ENCODE data around the gene PMS1. TPM values are rescaled to one million over a fixed set of nuclear protein-coding genes. Genes with fewer than 3 reads are reported as not detected.

PMS1 gene
- total RNA-seq, 1 donor from 2014 or later, result 20.1 TPM

DNA sequence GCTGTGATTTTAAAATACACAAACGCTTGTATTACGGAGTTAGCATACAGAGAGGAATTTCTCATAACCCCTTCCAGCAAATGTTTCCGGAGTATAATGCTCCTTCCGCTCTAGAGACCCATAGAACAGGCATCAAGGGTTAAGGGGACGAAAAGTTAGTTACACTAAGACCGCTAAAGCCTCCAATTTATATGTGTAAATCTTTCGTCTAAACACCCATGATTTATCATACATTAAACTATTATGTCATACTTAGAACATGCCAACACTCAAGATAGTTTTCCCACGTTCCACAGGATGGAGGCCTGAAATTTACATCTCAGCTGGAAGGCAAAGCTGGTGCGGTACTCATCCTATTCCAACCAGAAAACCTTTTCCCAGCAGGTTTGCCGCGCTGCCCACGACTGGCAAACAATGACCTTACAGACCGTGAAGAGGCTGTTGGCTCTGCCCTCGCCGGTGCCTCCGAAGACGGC is 761 bp upstream of the PMS1 start:
- peak overlapping the region; percentile 60 to 84 for H3K4me3 ChIP-seq
- no peak for DNase-seq (ENCODE audit: extremely low spot score in 2 of 2)
- intact Hi-C loops (cut with DNase I), result no loop called here
- TF ChIP-seq POLR2AphosphoS5 (IDR thresholded peaks at IDR 0.05; ENCODE audit: insufficient read depth in 1 of 2, low read depth in 1 of 2) (no peak), POLR2A (IDR thresholded peaks at IDR 0.05) (no peak)
- TF ChIP-seq, protein P1, sequence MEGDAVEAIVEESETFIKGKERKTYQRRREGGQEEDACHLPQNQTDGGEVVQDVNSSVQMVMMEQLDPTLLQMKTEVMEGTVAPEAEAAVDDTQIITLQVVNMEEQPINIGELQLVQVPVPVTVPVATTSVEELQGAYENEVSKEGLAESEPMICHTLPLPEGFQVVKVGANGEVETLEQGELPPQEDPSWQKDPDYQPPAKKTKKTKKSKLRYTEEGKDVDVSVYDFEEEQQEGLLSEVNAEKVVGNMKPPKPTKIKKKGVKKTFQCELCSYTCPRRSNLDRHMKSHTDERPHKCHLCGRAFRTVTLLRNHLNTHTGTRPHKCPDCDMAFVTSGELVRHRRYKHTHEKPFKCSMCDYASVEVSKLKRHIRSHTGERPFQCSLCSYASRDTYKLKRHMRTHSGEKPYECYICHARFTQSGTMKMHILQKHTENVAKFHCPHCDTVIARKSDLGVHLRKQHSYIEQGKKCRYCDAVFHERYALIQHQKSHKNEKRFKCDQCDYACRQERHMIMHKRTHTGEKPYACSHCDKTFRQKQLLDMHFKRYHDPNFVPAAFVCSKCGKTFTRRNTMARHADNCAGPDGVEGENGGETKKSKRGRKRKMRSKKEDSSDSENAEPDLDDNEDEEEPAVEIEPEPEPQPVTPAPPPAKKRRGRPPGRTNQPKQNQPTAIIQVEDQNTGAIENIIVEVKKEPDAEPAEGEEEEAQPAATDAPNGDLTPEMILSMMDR (IDR thresholded peaks at IDR 0.05), result no peak
- H3K9me3 ChIP-seq, result no peaks in the 10 kb centered on the region
- H3K27me3 ChIP-seq, result no peaks in the 10 kb centered on the region
- H3K4me1 ChIP-seq, result peaks cover 51% of the 10 kb centered on the region
- H3K27ac ChIP-seq, result peak overlapping the region; percentile 91
- H3K36me3 ChIP-seq, result peaks cover 0 to 23% of the 10 kb centered on the region in 2 donors

DNA sequence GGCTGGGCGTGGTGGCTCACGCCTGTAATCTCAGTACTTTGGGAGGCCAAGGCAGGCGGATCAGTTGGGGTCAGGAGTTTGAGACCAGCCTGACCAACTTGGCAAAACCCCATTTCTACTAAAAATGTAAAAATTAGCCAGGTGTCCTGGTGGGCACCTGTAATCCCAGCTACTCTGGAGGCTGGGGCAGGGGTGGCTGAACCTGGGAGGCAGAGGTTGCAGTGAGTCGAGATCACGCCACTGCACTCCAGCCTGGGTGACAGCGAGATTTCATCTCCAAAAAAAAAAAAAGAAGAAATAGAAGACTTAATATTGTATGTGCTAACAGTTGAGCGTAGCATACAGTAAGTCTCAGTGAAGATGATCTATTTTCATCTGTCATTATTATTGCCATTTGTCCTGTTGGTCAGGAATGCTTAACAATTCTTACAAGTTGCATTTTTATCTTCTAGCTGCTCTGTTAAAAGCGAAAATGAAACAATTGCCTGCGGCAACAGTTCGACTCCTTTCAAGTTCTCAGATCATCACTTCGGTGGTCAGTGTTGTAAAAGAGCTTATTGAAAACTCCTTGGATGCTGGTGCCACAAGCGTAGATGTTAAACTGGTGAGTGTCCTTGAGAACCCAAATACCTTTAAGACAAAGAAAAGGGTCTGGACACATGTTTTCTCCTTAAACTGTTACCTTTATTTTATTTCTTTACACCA is 7.2 kb downstream of the PMS1 start:
- Histone ChIP-seq H3K9me3 (no peaks in the 10 kb centered on the region), H3K4me3 (no peak overlapping the region), H3K4me1 (no peaks in the 10 kb centered on the region), H3K27me3 (no peaks in the 10 kb centered on the region), H3K27ac (no peak overlapping the region), H3K36me3 (peaks cover 0 to 31% of the 10 kb centered on the region in 2 donors)
- intact Hi-C loops (cut with DNase I), result no loop called here
- no peak for DNase-seq (ENCODE audit: extremely low spot score in 2 of 2)
- TF ChIP-seq POLR2A (IDR thresholded peaks at IDR 0.05), result no peak
- no peak for TF ChIP-seq POLR2AphosphoS5 (IDR thresholded peaks at IDR 0.05; ENCODE audit: insufficient read depth in 1 of 2, low read depth in 1 of 2)
- TF ChIP-seq, protein P1 (IDR thresholded peaks at IDR 0.05), result no peak

DNA sequence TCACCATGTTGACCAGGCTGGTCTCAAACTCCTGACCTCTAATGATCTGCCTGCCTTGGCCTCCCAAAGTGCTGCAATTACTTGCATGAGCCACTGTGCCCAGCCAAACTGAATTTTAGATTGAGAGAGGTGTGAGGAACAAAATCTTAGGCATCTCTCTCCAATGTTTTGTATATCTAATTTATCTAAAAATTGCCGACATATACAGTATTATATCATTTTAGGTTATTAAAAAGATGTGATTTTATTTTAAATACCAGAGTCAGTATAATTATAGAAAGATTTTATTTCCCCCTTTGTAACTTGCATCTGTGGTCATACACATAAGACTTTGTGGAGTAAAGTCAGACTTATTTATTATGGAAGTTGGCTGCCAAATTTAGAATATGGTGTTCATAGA is 10.1 kb downstream of the PMS1 start:
- intact Hi-C loops (cut with DNase I), result no loop called here
- H3K9me3 ChIP-seq, result no peaks in the 10 kb centered on the region
- no peak overlapping the region for H3K4me3 ChIP-seq
- TF ChIP-seq POLR2A (IDR thresholded peaks at IDR 0.05) (no peak), POLR2AphosphoS5 (IDR thresholded peaks at IDR 0.05; ENCODE audit: insufficient read depth in 1 of 2, low read depth in 1 of 2) (no peak)
- TF ChIP-seq, protein P1 (IDR thresholded peaks at IDR 0.05), result no peak
- peaks cover 0 to 31% of the 10 kb centered on the region in 2 donors for H3K36me3 ChIP-seq
- peaks cover 13% of the 10 kb centered on the region for H3K4me1 ChIP-seq
- H3K27me3 ChIP-seq, result no peaks in the 10 kb centered on the region
- DNase-seq (ENCODE audit: extremely low spot score in 2 of 2), result no peak
- H3K27ac ChIP-seq, result no peak overlapping the region

DNA sequence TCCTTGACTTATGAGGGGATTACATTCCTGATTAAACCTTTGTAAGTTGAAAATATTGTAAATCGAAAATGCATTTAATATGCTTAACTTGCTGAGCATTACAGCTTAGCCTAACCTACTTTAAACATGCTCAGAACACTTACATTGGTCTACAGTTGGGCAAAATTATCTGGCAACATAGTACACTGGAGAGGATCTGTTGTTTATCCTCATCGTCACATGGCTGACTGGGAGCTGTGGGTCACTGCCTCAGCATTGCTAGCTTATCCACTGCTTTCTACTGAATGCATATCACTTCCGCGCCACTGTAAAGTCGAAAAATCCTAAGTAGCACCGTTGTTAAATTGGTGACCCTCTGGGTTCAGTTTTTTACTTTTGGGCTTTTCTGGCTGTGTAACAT is 13.7 kb downstream of the PMS1 start:
- TF ChIP-seq, protein P1 (IDR thresholded peaks at IDR 0.05), result no peak
- TF ChIP-seq POLR2AphosphoS5 (IDR thresholded peaks at IDR 0.05; ENCODE audit: insufficient read depth in 1 of 2, low read depth in 1 of 2) (no peak), POLR2A (IDR thresholded peaks at IDR 0.05) (no peak)
- H3K36me3 ChIP-seq, result peaks cover 0 to 25% of the 10 kb centered on the region in 2 donors
- H3K4me3 ChIP-seq, result no peak overlapping the region
- no peaks in the 10 kb centered on the region for H3K9me3 ChIP-seq
- DNase-seq (ENCODE audit: extremely low spot score in 2 of 2), result no peak
- H3K4me1 ChIP-seq, result peaks cover 19% of the 10 kb centered on the region
- H3K27me3 ChIP-seq, result no peaks in the 10 kb centered on the region
- H3K27ac ChIP-seq, result peak overlapping the region; percentile 43
- intact Hi-C loops (cut with DNase I), result no loop called here
